Loucy (cell line): ENCODE data around the gene ITGA11.

Source experiments
- EZH2phosphoT487 ChIP-seq: fragments of 200-600 bp; IDR thresholded peaks from 2 replicates; pipeline ENCODE4 v1.6.1; 2018; ENCODE audit warnings: antibody characterized with exemption, mild to moderate bottlenecking, moderate library complexity, borderline replicate concordance
- TF ChIP-seq, protein P1 (sequence below): fragments of 200-600 bp; sonication (generic); conservative IDR thresholded peaks from 2 replicates; pipeline ENCODE4 v1.5.1; 2014; ENCODE audit warnings: mild to moderate bottlenecking, antibody characterized with exemption, low read length

- TF ChIP-seq, protein P1, sequence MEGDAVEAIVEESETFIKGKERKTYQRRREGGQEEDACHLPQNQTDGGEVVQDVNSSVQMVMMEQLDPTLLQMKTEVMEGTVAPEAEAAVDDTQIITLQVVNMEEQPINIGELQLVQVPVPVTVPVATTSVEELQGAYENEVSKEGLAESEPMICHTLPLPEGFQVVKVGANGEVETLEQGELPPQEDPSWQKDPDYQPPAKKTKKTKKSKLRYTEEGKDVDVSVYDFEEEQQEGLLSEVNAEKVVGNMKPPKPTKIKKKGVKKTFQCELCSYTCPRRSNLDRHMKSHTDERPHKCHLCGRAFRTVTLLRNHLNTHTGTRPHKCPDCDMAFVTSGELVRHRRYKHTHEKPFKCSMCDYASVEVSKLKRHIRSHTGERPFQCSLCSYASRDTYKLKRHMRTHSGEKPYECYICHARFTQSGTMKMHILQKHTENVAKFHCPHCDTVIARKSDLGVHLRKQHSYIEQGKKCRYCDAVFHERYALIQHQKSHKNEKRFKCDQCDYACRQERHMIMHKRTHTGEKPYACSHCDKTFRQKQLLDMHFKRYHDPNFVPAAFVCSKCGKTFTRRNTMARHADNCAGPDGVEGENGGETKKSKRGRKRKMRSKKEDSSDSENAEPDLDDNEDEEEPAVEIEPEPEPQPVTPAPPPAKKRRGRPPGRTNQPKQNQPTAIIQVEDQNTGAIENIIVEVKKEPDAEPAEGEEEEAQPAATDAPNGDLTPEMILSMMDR, result no peak
- TF ChIP-seq EZH2phosphoT487, result no peak
These were observed 147.2 kb downstream of the ITGA11 start for GRCh38 chr15:68284616-68285258.
